Endometrial microvascular endothelial cells (primary cell): Measurements from ENCODE around the gene SDHA. TPM values are rescaled to one million over a fixed set of nuclear protein-coding genes. Genes with fewer than 3 reads are reported as not detected.
"Not testable (repeated sequence)": the region's sequence is repeated elsewhere in the genome, so short reads cannot be mapped to it uniquely, and the experiment has no call there.

ENCODE experiments used
- in situ Hi-C: cut with HindIII; loops from 2 replicates; pipeline ENCODE4 v1.10.0; 2017; ENCODE audit warnings: low sequenced_read_pairs, low pct_unique_long_range_greater_than_20kb; ENCODE audit errors: inconsistent ontology term
- total RNA-seq: library from RNA; depleted of rRNA; stranded (reverse); fragments of >200 nt; gene quantifications from one replicate; pipeline ENCODE4 v1.2.3, GENCODE V29; 2015; ENCODE audit errors: inconsistent ontology term

The SDHA gene
- total RNA-seq, 1 donor from 2014 or later = 132 TPM

DNA sequence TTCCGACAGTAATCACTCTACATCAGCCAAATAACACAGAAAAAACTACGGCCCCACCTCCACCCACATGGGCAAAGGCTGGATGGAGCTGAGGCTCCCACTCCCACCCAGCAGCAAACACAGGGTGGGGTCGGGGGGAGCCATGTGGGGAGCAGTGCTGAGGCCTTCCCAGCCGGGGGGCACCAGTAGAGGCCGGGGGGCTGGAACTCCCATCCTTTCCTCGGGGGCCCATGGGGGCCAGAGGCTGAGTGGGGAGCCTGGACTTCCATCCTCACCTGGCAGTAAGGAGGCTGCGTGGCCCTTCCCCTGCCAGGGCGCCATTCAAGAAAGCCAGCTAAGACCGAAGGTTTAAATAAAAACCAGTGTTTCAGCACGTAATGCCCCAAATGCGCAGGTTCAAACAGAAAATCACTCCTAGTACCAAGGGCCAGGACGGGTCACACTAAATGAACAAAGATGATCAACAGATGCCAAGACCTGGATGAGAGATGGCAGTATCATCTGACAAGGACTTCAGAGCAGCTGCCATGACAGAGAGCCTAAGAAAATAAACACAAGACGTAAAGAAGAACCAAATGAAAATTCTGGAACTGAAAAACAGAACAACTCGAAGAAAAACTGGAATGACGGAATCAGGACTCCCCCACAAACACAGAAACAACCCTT is 9.5 kb upstream of the SDHA start:
- in situ Hi-C loops = no loop called here

- in situ Hi-C loops = no loop called here
Observed at GRCh38 chr5:213803-214395, 4.2 kb upstream of the SDHA start.

DNA sequence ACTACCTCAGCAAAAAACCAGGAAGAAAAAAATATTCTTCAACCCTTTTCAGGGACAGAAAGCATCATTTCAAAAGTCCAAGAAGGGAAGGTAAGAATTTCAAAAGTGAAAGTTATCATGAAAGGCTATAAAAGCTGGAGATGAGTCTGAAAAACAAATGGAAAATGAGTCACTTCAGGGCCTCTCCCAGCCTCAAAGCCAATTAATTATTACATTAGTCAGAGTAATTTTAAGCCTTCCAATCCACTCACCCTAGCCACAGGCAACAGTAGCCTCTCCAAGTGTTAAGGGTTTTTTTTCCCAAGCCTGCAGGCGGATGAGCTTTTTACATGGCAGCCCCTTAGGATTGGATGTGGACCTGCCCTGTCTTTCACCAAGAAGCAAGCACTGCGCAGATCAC is 2.9 kb upstream of the SDHA start:
- in situ Hi-C loops = not testable (repeated sequence)

DNA sequence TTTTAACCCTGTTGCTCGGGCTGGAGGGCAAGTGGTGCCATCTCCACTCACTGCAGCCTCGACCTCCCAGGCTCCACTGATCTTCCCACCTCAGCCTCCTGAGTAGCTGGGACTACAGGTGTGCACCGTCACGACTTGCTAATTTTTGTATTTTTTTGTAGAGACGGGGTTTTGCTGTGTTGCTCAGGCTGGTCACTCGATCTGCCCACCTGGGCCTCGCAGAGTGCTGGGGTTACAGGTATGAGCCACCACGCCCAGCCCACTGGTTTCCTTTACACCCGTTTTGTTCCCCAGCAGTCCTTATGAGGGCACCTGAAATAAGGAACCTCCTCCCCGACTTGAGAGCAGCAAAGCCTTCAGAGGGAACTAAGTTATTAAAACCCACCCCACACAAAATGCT is 2.0 kb upstream of the SDHA start:
- in situ Hi-C loops = not testable (repeated sequence)

DNA sequence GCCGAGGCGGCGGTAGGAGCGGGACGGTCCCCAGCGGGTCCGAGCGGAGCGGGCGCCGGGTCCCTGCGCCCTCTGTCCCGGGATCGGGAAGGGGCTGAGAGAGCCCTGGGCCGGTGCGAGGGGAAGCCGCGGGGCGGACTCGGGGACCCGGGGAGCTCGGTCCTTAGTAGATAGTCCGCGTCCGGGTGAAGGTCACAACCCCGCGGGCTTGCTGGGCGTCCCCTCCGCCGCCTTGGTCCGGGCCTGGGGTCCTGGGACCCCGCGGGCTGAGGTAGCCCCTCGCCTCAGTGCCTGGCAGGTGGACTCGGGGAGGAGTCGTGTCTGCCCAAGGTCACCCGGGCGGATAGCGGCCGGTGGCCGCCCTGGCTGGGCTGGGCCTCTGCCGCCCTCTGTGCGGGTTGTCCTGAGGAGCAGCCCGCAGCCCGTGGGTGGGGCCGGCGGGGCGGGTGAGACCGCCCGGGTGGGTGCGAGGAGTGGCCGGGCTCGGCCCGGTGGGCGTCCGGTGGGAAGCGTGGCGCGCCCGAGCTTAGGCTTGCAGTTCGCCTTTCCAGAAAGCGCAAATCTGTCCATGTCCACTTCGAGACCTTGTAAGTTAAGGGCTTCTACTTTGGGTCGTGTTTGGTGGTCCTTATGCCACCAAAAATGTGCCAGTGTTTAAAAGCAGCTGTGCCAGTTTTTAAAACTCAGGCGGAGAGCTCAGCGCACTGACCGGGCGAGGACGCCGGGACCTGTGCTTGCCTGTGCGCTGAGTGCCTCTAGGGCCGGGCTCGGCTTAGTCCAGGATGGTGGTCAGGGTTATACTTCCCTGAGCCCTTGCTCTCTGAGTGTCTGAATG is 554 bp downstream of the SDHA start:
- in situ Hi-C loops = no loop called here

DNA sequence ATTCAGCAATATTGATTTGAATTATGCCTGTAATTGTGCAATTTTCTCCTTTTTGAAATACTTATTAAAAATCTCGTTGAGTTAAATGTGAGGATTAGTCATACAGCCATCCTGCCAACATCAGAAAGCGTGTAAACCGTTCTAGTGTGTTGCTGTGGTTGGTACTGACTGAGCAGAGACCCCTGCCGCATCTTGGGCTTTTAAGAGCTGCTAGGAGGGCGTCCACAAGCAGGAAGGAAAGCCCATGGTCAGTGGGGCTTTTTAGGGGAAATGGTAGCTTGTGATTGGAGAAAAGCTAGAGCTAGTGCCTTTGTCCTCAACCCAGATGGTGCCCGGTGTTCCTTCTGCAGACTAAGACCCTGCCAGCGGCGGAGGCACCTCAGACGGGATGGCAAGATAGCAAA is 1.3 kb downstream of the SDHA start:
- in situ Hi-C loops = no loop called here

DNA sequence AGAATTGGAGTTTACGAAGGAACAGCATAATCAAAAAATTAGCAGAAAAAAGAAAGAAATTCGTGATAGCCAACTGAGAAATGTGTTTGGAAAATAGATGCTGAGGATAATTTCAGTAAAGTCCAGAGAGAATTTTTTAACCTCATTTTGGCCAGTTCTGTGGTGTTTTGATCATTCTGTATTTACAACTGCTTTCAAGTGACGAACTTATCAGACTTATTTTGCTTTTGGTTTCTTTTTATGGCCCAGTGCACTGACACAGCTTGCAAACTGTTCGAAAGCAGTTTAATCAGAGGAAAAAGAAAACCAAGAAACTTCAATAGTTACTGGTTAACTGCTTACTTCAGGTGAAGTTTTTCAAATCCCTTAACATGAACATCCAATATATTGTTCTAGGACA is 1.9 kb downstream of the SDHA start:
- in situ Hi-C loops = no loop called here

GRCh38 chr5:222951-223715 is 5.0 kb downstream of the SDHA start:
- in situ Hi-C loops = not testable (repeated sequence)

GRCh38 chr5:223791-224190 is 5.7 kb downstream of the SDHA start:
- in situ Hi-C loops = no loop called here

DNA sequence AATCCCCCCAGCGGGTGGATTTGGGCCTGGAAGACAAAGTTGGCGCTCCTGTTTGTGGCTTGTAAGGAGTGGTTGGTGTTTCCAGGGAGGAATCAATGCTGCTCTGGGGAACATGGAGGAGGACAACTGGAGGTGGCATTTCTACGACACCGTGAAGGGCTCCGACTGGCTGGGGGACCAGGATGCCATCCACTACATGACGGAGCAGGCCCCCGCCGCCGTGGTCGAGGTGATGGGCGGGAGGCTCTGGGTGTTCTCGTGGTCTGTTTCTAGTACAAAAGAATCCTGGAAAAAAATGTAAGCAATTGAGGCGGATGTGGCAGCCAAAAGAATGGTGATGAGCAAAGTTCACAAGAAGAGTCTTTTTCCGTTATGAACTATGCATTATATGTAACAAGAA is 7.2 kb downstream of the SDHA start:
- in situ Hi-C loops = no loop called here

DNA sequence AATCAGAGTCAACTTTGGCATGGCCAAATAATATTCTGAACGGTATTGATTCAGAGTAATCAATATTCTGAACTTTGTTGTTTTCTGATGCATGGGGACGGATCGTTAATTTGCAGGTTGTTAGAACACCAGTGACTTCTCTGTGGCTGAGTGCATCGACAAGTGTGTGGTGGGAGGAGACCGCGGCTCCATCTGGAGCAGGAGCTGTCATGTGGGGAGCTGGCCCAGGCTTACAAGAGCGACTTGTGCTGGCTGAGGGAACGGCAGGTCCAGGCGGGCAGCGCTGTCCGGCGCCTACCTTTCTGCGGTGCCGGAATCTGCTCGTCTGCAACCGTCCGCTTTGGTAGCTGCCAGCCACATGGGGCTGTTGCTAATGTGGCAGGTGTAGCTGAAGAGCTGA is 9.3 kb downstream of the SDHA start:
- in situ Hi-C loops = not testable (repeated sequence)

GRCh38 chr5:228886-229285 is 10.8 kb downstream of the SDHA start:
- in situ Hi-C loops = no loop called here

DNA sequence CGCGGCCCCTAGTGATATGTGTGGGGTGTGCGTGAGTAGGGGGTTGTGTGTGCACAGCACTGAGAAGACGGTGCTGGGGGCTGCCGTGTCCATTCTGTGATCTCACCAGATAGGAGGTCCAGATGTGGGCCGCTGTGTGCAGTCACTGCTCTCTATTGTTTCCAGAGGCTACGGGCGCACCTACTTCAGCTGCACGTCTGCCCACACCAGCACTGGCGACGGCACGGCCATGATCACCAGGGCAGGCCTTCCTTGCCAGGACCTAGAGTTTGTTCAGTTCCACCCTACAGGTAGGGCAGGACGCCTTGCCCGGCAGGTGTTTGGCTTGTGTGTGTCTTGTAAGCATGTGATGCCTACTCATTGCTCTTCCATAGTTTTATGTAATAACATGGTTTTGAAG is 12.6 kb downstream of the SDHA start:
- in situ Hi-C loops = no loop called here

- in situ Hi-C loops = no loop called here
Observed at GRCh38 chr5:231661-232060, 13.5 kb downstream of the SDHA start.

- in situ Hi-C loops = not testable (repeated sequence)
Observed at GRCh38 chr5:233426-233825, 15.3 kb downstream of the SDHA start.

DNA sequence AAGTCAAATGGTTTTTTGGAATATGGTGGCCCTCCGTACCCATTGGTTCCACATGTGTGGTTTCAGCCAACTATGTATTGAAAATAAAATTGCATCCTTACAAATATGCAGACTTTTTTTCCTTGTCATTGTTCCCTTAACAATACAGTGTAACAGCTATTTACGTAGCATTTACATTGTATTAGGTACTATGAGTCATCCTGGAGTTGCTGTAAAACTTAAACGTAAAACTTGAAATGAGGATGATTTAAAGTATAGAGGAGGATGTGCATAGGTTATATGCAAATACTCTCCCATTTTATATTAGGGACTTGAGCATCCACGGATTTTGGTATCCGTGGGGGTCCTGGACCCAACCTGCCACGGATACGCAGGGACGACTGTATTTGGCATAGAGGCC is 16.3 kb downstream of the SDHA start:
- in situ Hi-C loops = no loop called here

DNA sequence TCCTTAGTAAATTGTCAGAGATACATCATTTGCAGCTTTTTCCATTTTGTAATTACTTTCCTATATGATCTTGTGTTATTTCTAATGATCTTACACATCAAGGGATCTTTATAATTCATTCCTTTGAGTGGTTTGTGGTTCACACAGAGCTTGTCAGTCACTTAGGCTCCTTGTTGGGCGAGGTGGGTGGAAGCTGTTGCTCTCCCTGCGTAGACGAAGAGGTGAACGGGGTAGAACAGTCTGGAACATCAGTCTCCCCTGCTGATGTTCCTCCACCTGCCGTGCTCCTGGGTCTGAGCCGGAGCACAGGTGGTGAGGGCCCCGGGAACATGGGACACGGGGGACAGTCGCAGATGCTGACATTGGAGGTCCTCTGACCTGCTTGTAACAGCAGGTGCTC is 17.4 kb downstream of the SDHA start:
- in situ Hi-C loops = not testable (repeated sequence)

GRCh38 chr5:237931-238330 is 19.8 kb downstream of the SDHA start:
- in situ Hi-C loops = not testable (repeated sequence)

- in situ Hi-C loops = not testable (repeated sequence)
Observed at GRCh38 chr5:240550-240949, 22.4 kb downstream of the SDHA start.
